Measurements from ENCODE around the gene PAGR1. TPM values are rescaled to one million over a fixed set of nuclear protein-coding genes. Genes with fewer than 3 reads are reported as not detected.

PAGR1 gene
- total and polyA plus RNA-seq, 9 of the 15 experiments (the other 6 are each of a cell fraction or from before 2014, with no cell fraction given), result 1.4 to 58.2 (median 16.8) TPM

- no peak for TF ChIP-seq SUPT5H (IDR thresholded peaks at IDR 0.05)
- no peak for TF ChIP-seq BCL6 (CRISPR knock-in tag; IDR thresholded peaks at IDR 0.05)
- 0 out of 2 replicates have a peak, but pooled peaks have one; percentile 18 for TF ChIP-seq TRIM25 (IDR thresholded peaks at IDR 0.05; ENCODE audit: borderline replicate concordance)
- no peak; the same call in 1 of the 2 replicates for TF ChIP-seq E2F3 (CRISPR knock-in tag; IDR thresholded peaks at IDR 0.05)
- no peak for TF ChIP-seq ZNF696 (CRISPR knock-in tag; conservative IDR thresholded peaks at IDR 0.05)
- no peak for TF ChIP-seq NR1H2 (CRISPR knock-in tag; IDR thresholded peaks at IDR 0.05)
- no peak for TF ChIP-seq ZFPM2 (CRISPR knock-in tag; IDR thresholded peaks at IDR 0.05)
- TF ChIP-seq TEAD4 (IDR thresholded peaks at IDR 0.05; ENCODE audit: low read length), result peak; percentile 62
- TF ChIP-seq TEAD4 (CRISPR knock-in tag; IDR thresholded peaks at IDR 0.05; ENCODE audit: borderline replicate concordance), result no peak
- TF ChIP-seq RBM17 (IDR thresholded peaks at IDR 0.05; ENCODE audit: borderline replicate concordance, low read depth, low read length), result no peak
- peak; percentile 89 for TF ChIP-seq CC2D1A (IDR thresholded peaks at IDR 0.05)
- TF ChIP-seq GTF3C2 (IDR thresholded peaks at IDR 0.05; ENCODE audit: borderline replicate concordance, extremely low read depth, insufficient read length), result no peak
- TF ChIP-seq KLF13 (tag; IDR thresholded peaks at IDR 0.05; ENCODE audit: borderline replicate concordance, low read depth), result no peak
- TF ChIP-seq ZNF3 (CRISPR knock-in tag; IDR thresholded peaks at IDR 0.05), result no peak
- peak; percentile 39 for TF ChIP-seq PCBP1 (IDR thresholded peaks at IDR 0.05; ENCODE audit: low read depth, low read length, poor library complexity, severe bottlenecking)
- peak; percentile 14; the same call in 1 of the 2 replicates for TF ChIP-seq NFE2 (IDR thresholded peaks at IDR 0.05; ENCODE audit: low read depth)
- no peak for TF ChIP-seq ZNF224 (CRISPR knock-in tag; IDR thresholded peaks at IDR 0.05)
- no peak for TF ChIP-seq CHD2 (IDR thresholded peaks at IDR 0.05; ENCODE audit: low read depth, low read length)
- TF ChIP-seq SIN3A (IDR thresholded peaks at IDR 0.05; ENCODE audit: borderline replicate concordance in 2 of 2, control insufficient read depth in 1 of 2, low read depth in 2 of 2, low read length in 2 of 2), result peak; percentile 67 to 95; a peak in 2 of 4 replicates
- TF ChIP-seq ZKSCAN1 (IDR thresholded peaks at IDR 0.05; ENCODE audit: low read depth, low read length), result no peak
- no peak for TF ChIP-seq PATZ1 (CRISPR knock-in tag; IDR thresholded peaks at IDR 0.05; ENCODE audit: borderline replicate concordance)
- no peak for TF ChIP-seq NFYB (IDR thresholded peaks at IDR 0.05; ENCODE audit: extremely low read depth, insufficient read length)
These were observed 47.1 kb downstream of the PAGR1 start, which contains the start of gene CDIPT (continued) for GRCh38 chr16:29862884-29863668.

All from K562 (cell line).